Measurements from ENCODE around the gene PRKG1.

PRKG1 gene

GRCh38 chr10:51108406-51108805 is 34.1 kb downstream of the PRKG1 start:
- FAIRE-seq, result no peak
- DNase-seq (ENCODE audit: extremely low spot score, insufficient read length, low read depth), result no peak

GRCh38 chr10:51109801-51110533 is 35.7 kb downstream of the PRKG1 start:
- no peak for DNase-seq (ENCODE audit: extremely low spot score, insufficient read length, low read depth)
- no peak for FAIRE-seq

- no peak for FAIRE-seq
Measured at GRCh38 chr10:51112013-51112412, 37.7 kb downstream of the PRKG1 start.

GRCh38 chr10:51113007-51113406 is 38.7 kb downstream of the PRKG1 start:
- no peak for FAIRE-seq

More at GRCh38 chr10:51112013-51112412, 37.7 kb downstream of the PRKG1 start:
- DNase-seq (ENCODE audit: extremely low spot score, insufficient read length, low read depth), result no peak

GRCh38 chr10:51117053-51117660 is 42.9 kb downstream of the PRKG1 start:
- DNase-seq (ENCODE audit: extremely low spot score, insufficient read length, low read depth) (no peak), FAIRE-seq (no peak)

More at GRCh38 chr10:51113007-51113406, 38.7 kb downstream of the PRKG1 start:
- DNase-seq (ENCODE audit: extremely low spot score, insufficient read length, low read depth), result no peak

GRCh38 chr10:51117794-51118193 is 43.5 kb downstream of the PRKG1 start:
- FAIRE-seq, result no peak
- DNase-seq (ENCODE audit: extremely low spot score, insufficient read length, low read depth), result no peak

- DNase-seq (ENCODE audit: extremely low spot score, insufficient read length, low read depth) (no peak), FAIRE-seq (no peak)
Measured at GRCh38 chr10:51119441-51119840, 45.2 kb downstream of the PRKG1 start.

- DNase-seq (ENCODE audit: extremely low spot score, insufficient read length, low read depth) (no peak), FAIRE-seq (no peak)
Measured at GRCh38 chr10:51121861-51122260, 47.6 kb downstream of the PRKG1 start.

GRCh38 chr10:51124852-51125251 is 50.6 kb downstream of the PRKG1 start:
- DNase-seq (ENCODE audit: extremely low spot score, insufficient read length, low read depth) (no peak), FAIRE-seq (no peak)

- DNase-seq (ENCODE audit: extremely low spot score, insufficient read length, low read depth) (no peak), FAIRE-seq (no peak)
Measured at GRCh38 chr10:51125518-51125917, 51.2 kb downstream of the PRKG1 start.

GRCh38 chr10:51129946-51130544 is 55.8 kb downstream of the PRKG1 start:
- DNase-seq (ENCODE audit: extremely low spot score, insufficient read length, low read depth) (no peak), FAIRE-seq (no peak)

- FAIRE-seq (peak; percentile 72), DNase-seq (ENCODE audit: extremely low spot score, insufficient read length, low read depth) (no peak)
Measured at GRCh38 chr10:51137756-51138529, 63.7 kb downstream of the PRKG1 start.

- FAIRE-seq, result no peak
- DNase-seq (ENCODE audit: extremely low spot score, insufficient read length, low read depth), result no peak
Measured at GRCh38 chr10:51139176-51139575, 64.9 kb downstream of the PRKG1 start.

GRCh38 chr10:51141010-51141409 is 66.7 kb downstream of the PRKG1 start:
- DNase-seq (ENCODE audit: extremely low spot score, insufficient read length, low read depth) (no peak), FAIRE-seq (no peak)

- no peak for FAIRE-seq
- DNase-seq (ENCODE audit: extremely low spot score, insufficient read length, low read depth), result no peak
Measured at GRCh38 chr10:51144161-51144781, 70.0 kb downstream of the PRKG1 start.

- DNase-seq (ENCODE audit: extremely low spot score, insufficient read length, low read depth) (no peak), FAIRE-seq (no peak)
Measured at GRCh38 chr10:51145375-51145774, 71.1 kb downstream of the PRKG1 start.

- DNase-seq (ENCODE audit: extremely low spot score, insufficient read length, low read depth), result no peak
Measured at GRCh38 chr10:51147644-51148399, 73.5 kb downstream of the PRKG1 start.

GRCh38 chr10:51156926-51157325 is 82.6 kb downstream of the PRKG1 start:
- DNase-seq (ENCODE audit: extremely low spot score, insufficient read length, low read depth), result no peak
- FAIRE-seq, result no peak

More at GRCh38 chr10:51147644-51148399, 73.5 kb downstream of the PRKG1 start:
- no peak for FAIRE-seq

- DNase-seq (ENCODE audit: extremely low spot score, insufficient read length, low read depth), result no peak
- FAIRE-seq, result no peak
Measured at GRCh38 chr10:51158832-51159231, 84.5 kb downstream of the PRKG1 start.

Measured in GM18507 (cell line).